GM19468 (cell line): ENCODE results near the gene MORC4.
A peak's percentile ranks its signal among the peaks of the same experiment; 100 is the strongest.
"Not testable (repeated sequence)": the region's sequence is repeated elsewhere in the genome, so short reads cannot be mapped to it uniquely, and the experiment has no call there.

Experiments
- ATAC-seq: cut with Tn5 transposase; IDR thresholded peaks from one replicate; pipeline ENCODE4 v1.9.1; 2021; ENCODE audit warnings: mild to moderate bottlenecking, moderate library complexity, moderate number of reproducible peaks; ENCODE audit not compliant: unreplicated experiment; ENCODE audit errors: extremely low read depth

The MORC4 gene

DNA sequence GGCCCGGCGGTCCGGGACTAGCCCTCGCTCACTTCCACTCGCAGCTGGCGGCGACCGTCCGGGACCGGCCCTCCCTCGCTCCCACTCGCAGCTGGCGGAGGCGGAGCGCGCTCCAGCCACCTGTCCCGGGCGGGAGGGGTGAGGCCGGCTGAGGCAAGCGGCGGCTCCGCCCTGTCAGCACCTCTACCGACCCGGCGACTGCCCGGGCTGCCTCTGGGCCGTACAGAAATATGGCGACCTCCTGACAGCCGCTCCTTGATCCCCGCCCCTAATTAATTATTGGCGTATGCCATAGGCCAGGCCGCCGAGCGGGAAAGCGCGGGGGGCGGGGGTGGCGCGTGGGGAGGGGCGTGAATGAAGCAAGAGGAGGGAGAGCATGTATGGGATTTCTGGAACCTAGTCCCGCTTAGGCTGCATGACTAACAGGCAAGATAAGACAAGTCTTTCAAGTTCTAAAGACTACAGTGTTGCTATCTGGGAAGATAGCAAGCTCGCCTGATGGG is at the start of gene MORC4:
Gene MORC4, minus strand, starts transcription at position 200 of the 503 bp plus-strand sequence. CDS start 243 bp downstream, outside the sequence.
- ATAC-seq, result peak; percentile 71

- ATAC-seq, result no peak
These were observed 47.6 kb upstream of the MORC4 start for GRCh38 chrX:107047622-107048021.

GRCh38 chrX:107029752-107030151 is 29.7 kb upstream of the MORC4 start:
- no peak for ATAC-seq

- ATAC-seq, result no peak
These were observed 25.5 kb upstream of the MORC4 start for GRCh38 chrX:107025545-107025944.

GRCh38 chrX:107014936-107015335 is 14.9 kb upstream of the MORC4 start:
- no peak for ATAC-seq

- ATAC-seq, result no peak
These were observed 8.0 kb upstream of the MORC4 start for GRCh38 chrX:107008034-107008433.

- no peak for ATAC-seq
These were observed 723 bp downstream of the MORC4 start for GRCh38 chrX:106999002-106999975.

DNA sequence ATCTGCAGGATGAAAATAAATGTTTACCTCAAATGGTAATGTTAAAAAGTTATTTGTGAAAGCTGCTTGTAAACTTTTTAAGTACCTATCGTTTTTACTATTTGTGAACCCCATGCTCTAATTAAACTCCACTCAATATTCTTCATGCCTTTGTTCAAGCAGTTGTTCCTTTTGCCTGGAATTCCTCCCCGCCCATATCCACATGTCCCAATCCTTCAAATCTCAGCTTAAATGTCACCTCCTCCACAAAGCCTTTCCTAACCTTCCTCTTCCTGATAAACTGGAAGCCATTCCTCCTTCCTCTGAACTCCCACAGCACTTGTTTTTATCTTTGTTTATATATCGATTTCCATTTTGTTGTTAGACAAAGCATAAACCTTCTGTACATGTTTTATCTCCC is 2.4 kb downstream of the MORC4 start:
- ATAC-seq, result no peak

- ATAC-seq, result no peak
These were observed 4.3 kb downstream of the MORC4 start for GRCh38 chrX:106995678-106996077.

DNA sequence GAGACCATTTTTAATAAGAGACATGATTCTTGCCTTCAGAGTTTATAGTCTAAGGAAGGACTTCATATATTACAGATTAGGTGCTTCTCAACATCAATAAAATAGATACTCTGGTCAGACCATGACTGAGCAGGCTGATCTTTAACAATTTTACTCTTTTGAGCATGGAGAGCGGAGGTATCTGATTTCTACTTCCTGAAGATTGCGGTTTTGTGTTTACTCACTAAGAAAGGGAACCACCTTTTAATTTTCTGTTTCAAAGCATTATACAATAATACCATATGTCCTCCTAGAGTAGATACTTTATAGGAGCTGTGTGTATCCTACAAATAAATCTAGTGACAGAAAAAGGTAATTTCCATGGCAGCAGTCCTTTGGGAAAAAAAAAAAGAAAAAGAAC is 12.5 kb downstream of the MORC4 start:
- no peak for ATAC-seq

GRCh38 chrX:106980952-106981626 is 18.9 kb downstream of the MORC4 start:
- ATAC-seq, result no peak

- no peak for ATAC-seq
These were observed 23.6 kb downstream of the MORC4 start for GRCh38 chrX:106976416-106976815.

GRCh38 chrX:106973433-106974149 is 26.4 kb downstream of the MORC4 start:
- ATAC-seq, result no peak

DNA sequence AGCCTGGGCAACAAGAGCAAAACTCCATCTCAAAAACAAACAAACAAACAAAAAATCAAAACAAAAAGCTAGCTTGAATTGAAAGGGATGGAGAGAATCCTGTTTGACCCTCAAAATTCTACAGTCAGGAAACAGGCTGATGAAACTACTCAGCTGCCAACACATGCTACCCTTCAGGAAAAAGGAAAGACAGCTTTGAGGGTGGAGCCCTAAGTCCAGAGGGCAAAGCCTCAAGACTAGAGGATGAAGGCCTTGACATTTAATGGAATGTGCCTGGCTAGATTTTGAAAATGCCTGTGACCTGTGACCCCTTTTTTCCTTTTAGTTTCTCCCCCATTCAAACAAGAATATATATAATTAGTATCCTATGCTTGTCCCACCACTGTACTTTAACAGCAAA is 27.1 kb downstream of the MORC4 start:
- no peak for ATAC-seq

GRCh38 chrX:106966547-106966946 is 33.5 kb downstream of the MORC4 start:
- not testable (repeated sequence) for ATAC-seq

DNA sequence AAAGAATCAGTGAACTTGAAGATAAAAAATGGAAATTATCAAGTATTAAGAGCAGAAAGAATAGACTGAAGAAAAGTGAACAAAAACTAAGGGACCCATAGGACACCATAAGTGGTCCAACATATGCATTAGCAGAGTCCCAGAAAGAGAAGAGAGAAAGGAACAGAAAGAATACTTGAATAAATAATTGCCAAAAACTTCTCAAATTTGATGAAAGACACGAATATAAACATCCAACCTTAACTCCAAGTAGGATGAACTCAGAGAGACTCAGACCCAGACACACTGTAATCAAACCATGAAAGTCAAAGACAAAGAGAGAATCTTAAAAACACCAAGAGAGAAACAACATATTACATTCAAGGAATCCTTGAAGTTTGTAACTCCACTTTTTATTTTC is 35.7 kb downstream of the MORC4 start:
- ATAC-seq, result no peak

DNA sequence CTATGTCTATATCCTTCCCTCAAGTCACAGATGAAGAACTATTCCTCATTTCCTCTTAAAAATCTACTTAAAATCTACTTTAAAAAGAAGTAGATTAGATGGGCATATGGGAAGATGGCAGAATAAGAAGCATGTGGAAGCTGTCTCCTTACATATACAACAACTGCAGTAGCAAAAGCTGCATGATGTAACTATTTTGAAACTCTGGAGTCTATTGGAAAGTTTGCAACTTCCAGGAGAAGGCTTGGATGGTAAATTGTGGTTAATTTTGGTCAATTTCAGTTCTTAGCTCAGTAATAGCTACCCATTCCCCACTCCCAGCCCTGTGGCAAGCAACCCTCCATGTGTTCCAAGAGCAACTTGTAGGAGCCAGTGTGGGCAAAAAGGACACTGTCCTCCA is 36.9 kb downstream of the MORC4 start:
- ATAC-seq, result no peak

- ATAC-seq, result no peak
These were observed 40.1 kb downstream of the MORC4 start for GRCh38 chrX:106959901-106960300.

- no peak for ATAC-seq
These were observed 42.2 kb downstream of the MORC4 start for GRCh38 chrX:106957856-106958255.

- no peak for ATAC-seq
These were observed 44.8 kb downstream of the MORC4 start for GRCh38 chrX:106955004-106955772.
